Testis (tissue), 2 donors: Measurements from ENCODE around the gene SYAP1.

Experiments
- POLR2A ChIP-seq: fragments of 450-650 bp; IDR thresholded peaks from one replicate; pipeline ENCODE4 v1.6.1; 2017; ENCODE audit warnings: antibody characterized with exemption, mild to moderate bottlenecking, moderate library complexity
- TF ChIP-seq, protein P1 (sequence below), 3 experiments: fragments of 450-650 bp in 2 of 3; fragments of 200-600 bp in 1 of 3; sonication (generic) in 1 of 3; IDR thresholded peaks; one replicate each; pipeline ENCODE4 v1.5.1; 2016 to 2019; ENCODE audit warnings: antibody characterized with exemption in 3 of 3, mild to moderate bottlenecking in 2 of 3, moderate library complexity in 1 of 3

DNA sequence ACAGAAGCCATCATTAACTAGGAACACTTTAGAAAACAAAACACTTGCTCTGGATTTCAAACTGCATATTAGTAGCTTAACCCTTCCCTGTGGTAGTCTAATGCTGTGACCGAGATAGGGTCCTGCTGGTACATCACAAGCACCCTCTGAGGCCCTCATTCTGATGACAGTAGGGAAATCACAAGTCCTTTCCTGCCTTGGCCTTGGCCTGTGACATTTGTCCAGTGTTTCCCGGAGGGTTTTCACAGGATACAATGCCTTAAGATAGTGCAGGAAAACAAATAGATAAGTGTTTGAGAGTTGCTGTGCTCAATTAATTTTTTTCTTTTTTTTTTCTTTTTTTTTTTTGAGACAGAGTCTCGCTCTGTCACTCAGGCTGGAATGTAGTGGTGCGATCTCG lies 29.0 kb downstream of the SYAP1 start:
- TF ChIP-seq, protein P1, sequence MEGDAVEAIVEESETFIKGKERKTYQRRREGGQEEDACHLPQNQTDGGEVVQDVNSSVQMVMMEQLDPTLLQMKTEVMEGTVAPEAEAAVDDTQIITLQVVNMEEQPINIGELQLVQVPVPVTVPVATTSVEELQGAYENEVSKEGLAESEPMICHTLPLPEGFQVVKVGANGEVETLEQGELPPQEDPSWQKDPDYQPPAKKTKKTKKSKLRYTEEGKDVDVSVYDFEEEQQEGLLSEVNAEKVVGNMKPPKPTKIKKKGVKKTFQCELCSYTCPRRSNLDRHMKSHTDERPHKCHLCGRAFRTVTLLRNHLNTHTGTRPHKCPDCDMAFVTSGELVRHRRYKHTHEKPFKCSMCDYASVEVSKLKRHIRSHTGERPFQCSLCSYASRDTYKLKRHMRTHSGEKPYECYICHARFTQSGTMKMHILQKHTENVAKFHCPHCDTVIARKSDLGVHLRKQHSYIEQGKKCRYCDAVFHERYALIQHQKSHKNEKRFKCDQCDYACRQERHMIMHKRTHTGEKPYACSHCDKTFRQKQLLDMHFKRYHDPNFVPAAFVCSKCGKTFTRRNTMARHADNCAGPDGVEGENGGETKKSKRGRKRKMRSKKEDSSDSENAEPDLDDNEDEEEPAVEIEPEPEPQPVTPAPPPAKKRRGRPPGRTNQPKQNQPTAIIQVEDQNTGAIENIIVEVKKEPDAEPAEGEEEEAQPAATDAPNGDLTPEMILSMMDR (IDR thresholded peaks at IDR 0.05), result no peak
- TF ChIP-seq POLR2A, result no peak
